ENCODE data around the gene MAST3.

DNA sequence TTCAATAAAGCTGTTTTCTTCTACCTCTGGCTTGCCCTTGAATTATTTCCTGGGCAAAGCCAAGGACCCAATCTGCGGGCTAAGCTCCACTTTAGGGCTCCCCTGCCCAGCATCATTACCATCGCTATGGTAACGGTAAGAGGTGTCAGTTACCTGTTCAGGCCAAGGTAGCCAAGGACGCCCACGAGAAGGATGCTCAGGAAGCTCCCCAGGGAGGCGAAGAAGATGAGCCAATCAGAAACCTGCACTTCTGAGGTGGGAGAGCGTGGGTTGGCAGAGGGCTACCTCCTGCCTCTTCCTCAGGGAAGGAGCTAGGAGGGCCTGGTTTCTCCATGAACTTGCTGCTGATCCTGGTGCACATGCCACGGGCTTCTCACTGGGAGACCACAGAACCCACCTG lies 35.5 kb upstream of the MAST3 start:
- TF ChIP-seq, protein P1, sequence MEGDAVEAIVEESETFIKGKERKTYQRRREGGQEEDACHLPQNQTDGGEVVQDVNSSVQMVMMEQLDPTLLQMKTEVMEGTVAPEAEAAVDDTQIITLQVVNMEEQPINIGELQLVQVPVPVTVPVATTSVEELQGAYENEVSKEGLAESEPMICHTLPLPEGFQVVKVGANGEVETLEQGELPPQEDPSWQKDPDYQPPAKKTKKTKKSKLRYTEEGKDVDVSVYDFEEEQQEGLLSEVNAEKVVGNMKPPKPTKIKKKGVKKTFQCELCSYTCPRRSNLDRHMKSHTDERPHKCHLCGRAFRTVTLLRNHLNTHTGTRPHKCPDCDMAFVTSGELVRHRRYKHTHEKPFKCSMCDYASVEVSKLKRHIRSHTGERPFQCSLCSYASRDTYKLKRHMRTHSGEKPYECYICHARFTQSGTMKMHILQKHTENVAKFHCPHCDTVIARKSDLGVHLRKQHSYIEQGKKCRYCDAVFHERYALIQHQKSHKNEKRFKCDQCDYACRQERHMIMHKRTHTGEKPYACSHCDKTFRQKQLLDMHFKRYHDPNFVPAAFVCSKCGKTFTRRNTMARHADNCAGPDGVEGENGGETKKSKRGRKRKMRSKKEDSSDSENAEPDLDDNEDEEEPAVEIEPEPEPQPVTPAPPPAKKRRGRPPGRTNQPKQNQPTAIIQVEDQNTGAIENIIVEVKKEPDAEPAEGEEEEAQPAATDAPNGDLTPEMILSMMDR (IDR thresholded peaks at IDR 0.05), result no peak
- no peak for TF ChIP-seq POLR2A (IDR thresholded peaks at IDR 0.05)
